Fibroblast of lung (primary cell): ENCODE data around the gene SCMH1.

Source experiments
- CTCF ChIP-seq, 2 donors: IDR thresholded peaks in 1 of 2; conservative IDR thresholded peaks in 1 of 2; 1 replicate in 1 of 2; 2 replicates in 1 of 2; pipeline ENCODE4 v1.5.1; 2011 to 2012; ENCODE audit warnings: low read length in 2 of 2, control low read depth in 1 of 2, inconsistent platforms in 1 of 2, low read depth in 1 of 2, mild to moderate bottlenecking in 1 of 2
- EZH2 ChIP-seq: IDR thresholded peaks from 2 replicates; pipeline ENCODE4 v1.5.1; 2012; ENCODE audit warnings: low read length, control low read depth, mild to moderate bottlenecking; ENCODE audit errors: missing control alignments

- no peak for TF ChIP-seq CTCF (conservative IDR thresholded peaks at IDR 0.05 in 1 of 2, IDR thresholded peaks at IDR 0.05 in 1 of 2; ENCODE audit: low read depth in 1 of 2, low read length in 2 of 2)
- no peak for TF ChIP-seq EZH2
Measured at GRCh38 chr1:41291195-41291594, 49.1 kb upstream of the SCMH1 start.
